Parathyroid adenoma (tissue), 2 donors: ENCODE results near the gene ZGPAT.
"Not testable (repeated sequence)": the region's sequence is repeated elsewhere in the genome, so short reads cannot be mapped to it uniquely, and the experiment has no call there.

ENCODE experiments used
- H2AFZ ChIP-seq: fragments of 300-600 bp; sonication (generic); one replicate; pipeline ENCODE4 v1.7.0; 2017; ENCODE audit warnings: antibody characterized with exemption, mild to moderate bottlenecking
- H3K27ac ChIP-seq: fragments of 300-600 bp; sonication (generic); one replicate; pipeline ENCODE4 v1.7.0; 2017
- H3K27me3 ChIP-seq: fragments of 300-600 bp; sonication (generic); one replicate; pipeline ENCODE4 v1.7.0; 2017; ENCODE audit warnings: low read length; ENCODE audit not compliant: control insufficient read depth, insufficient read depth
- H3K36me3 ChIP-seq: fragments of 300-600 bp; sonication (generic); one replicate; pipeline ENCODE4 v1.7.0; 2017; ENCODE audit warnings: low read length; ENCODE audit not compliant: control insufficient read depth, insufficient read depth
- H3K4me1 ChIP-seq: fragments of 300-600 bp; sonication (generic); one replicate; pipeline ENCODE4 v1.7.0; 2017; ENCODE audit warnings: control low read depth
- H3K4me2 ChIP-seq: fragments of 300-600 bp; sonication (generic); one replicate; pipeline ENCODE4 v1.7.0; 2017; ENCODE audit warnings: low read length
- H3K4me3 ChIP-seq: fragments of 300-600 bp; sonication (generic); one replicate; pipeline ENCODE4 v1.7.0; 2017; ENCODE audit warnings: low read depth, low read length
- H3K79me2 ChIP-seq: fragments of 300-600 bp; sonication (generic); one replicate; pipeline ENCODE4 v1.7.0; 2017; ENCODE audit warnings: control low read depth
- H3K9ac ChIP-seq: fragments of 300-600 bp; sonication (generic); one replicate; pipeline ENCODE4 v1.7.0; 2017; ENCODE audit warnings: mild to moderate bottlenecking
- H3K9me3 ChIP-seq: fragments of 300-600 bp; sonication (generic); one replicate; pipeline ENCODE4 v1.7.0; 2017; ENCODE audit warnings: low read length; ENCODE audit not compliant: control insufficient read depth
- CTCF ChIP-seq: fragments of 300-600 bp; sonication (generic); IDR thresholded peaks from one replicate; pipeline ENCODE4 v1.7.0; 2017; ENCODE audit warnings: antibody characterized with exemption, mild to moderate bottlenecking
- donor health status: primary hyperparathyroidism.

Gene ZGPAT

GRCh38 chr20:63772781-63773518, 65.1 kb downstream of the ZGPAT start:
- Histone ChIP-seq H3K27me3 (no peaks in the 10 kb centered on the region), H3K4me1 (no peaks in the 10 kb centered on the region), H3K9ac (no peak overlapping the region), H3K36me3 (no peaks in the 10 kb centered on the region), H3K4me2 (no peak overlapping the region), H3K9me3 (no peaks in the 10 kb centered on the region), H3K4me3 (no peak overlapping the region), H2AFZ (no peak overlapping the region), H3K27ac (no peak overlapping the region), H3K79me2 (peaks cover 61% of the 10 kb centered on the region)
- no peak for TF ChIP-seq CTCF

GRCh38 chr20:63773571-63774241, 65.9 kb downstream of the ZGPAT start:
- Histone ChIP-seq H3K27me3 (no peaks in the 10 kb centered on the region), H3K9me3 (no peaks in the 10 kb centered on the region), H3K4me1 (no peaks in the 10 kb centered on the region), H3K27ac (no peak overlapping the region), H3K9ac (no peak overlapping the region), H3K79me2 (peaks cover 63% of the 10 kb centered on the region), H3K36me3 (no peaks in the 10 kb centered on the region), H3K4me2 (no peak overlapping the region), H3K4me3 (no peak overlapping the region), H2AFZ (no peak overlapping the region)
- TF ChIP-seq CTCF: no peak

GRCh38 chr20:63774306-63774705, 66.5 kb downstream of the ZGPAT start:
- Histone ChIP-seq H3K4me2 (no peak overlapping the region), H3K36me3 (no peaks in the 10 kb centered on the region), H3K79me2 (peaks cover 59% of the 10 kb centered on the region), H3K9me3 (no peaks in the 10 kb centered on the region), H3K4me1 (no peaks in the 10 kb centered on the region), H3K4me3 (no peak overlapping the region), H3K27ac (no peak overlapping the region), H3K27me3 (no peaks in the 10 kb centered on the region), H2AFZ (no peak overlapping the region), H3K9ac (no peak overlapping the region)
- no peak for TF ChIP-seq CTCF

GRCh38 chr20:63775096-63775978, 67.5 kb downstream of the ZGPAT start:
- peak; percentile 19 for TF ChIP-seq CTCF
- Histone ChIP-seq H3K27ac (no peak overlapping the region), H3K4me1 (no peaks in the 10 kb centered on the region), H3K36me3 (no peaks in the 10 kb centered on the region), H3K9me3 (no peaks in the 10 kb centered on the region), H3K4me3 (no peak overlapping the region), H3K9ac (no peak overlapping the region), H3K79me2 (peaks cover 66% of the 10 kb centered on the region), H3K4me2 (no peak overlapping the region), H2AFZ (no peak overlapping the region), H3K27me3 (no peaks in the 10 kb centered on the region)

GRCh38 chr20:63776875-63777274, 69.0 kb downstream of the ZGPAT start:
- H3K4me1 ChIP-seq, H3K9me3 ChIP-seq, H3K4me3 ChIP-seq, H3K36me3 ChIP-seq, H3K27ac ChIP-seq, H3K27me3 ChIP-seq, H3K9ac ChIP-seq, H2AFZ ChIP-seq, H3K4me2 ChIP-seq: not testable (repeated sequence)
- peaks cover 58% of the 10 kb centered on the region for H3K79me2 ChIP-seq
